IMR-90 (cell line): ENCODE data around the gene ACSF2. TPM values are rescaled to one million over a fixed set of nuclear protein-coding genes. Genes with fewer than 3 reads are reported as not detected.

Experiments used
- ATAC-seq: fragments of 200-7000 bp; cut with Tn5 transposase; 2 replicates; pipeline ENCODE4 v1.9.1; 2020; ENCODE audit warnings: low read depth, mild to moderate bottlenecking, moderate library complexity
- BruUV-seq: library from RNA; stranded (reverse); fragments of 400-500 nt; replicated peaks from 2 replicates; lab custom pipeline; 2021; lab: Mats Ljungman, UMichigan
- CTCF ChIA-PET: fragments of 300-600 bp; formaldehyde crosslinking; extraction: SDS; loops from one replicate; lab custom pipeline; 2021; ENCODE audit warnings: antibody characterized with exemption; lab: Yijun Ruan, JAX
- POLR2A ChIA-PET: fragments of 300-600 bp; sonication (Branson Sonifier 250); formaldehyde crosslinking; loops from one replicate; lab custom pipeline; 2022; ENCODE audit warnings: antibody characterized with exemption; ENCODE audit not compliant: unreplicated experiment; lab: Charles Lee
- DNase-seq: peaks from one replicate; pipeline ENCODE4 v3.0.0; 2013
- H2AFZ ChIP-seq: replicated peaks from 2 replicates; pipeline ENCODE3; 2013; ENCODE audit warnings: low read length, mild to moderate bottlenecking; ENCODE audit not compliant: poor library complexity
- H2AK5ac ChIP-seq: 2 replicates; pipeline ENCODE4 v1.6.1; 2013; ENCODE audit warnings: low read depth, low read length, inconsistent platforms
- H2AK9ac ChIP-seq: replicated peaks from 2 replicates; pipeline ENCODE3; 2013; ENCODE audit warnings: mild to moderate bottlenecking, low read depth, low read length, moderate library complexity; ENCODE audit not compliant: poor library complexity
- H2BK120ac ChIP-seq: 2 replicates; pipeline ENCODE4 v1.6.1; 2013; ENCODE audit warnings: low read depth, low read length, inconsistent platforms
- H2BK15ac ChIP-seq: 3 replicates; pipeline ENCODE4 v1.6.1; 2013; ENCODE audit warnings: low read depth, low read length, inconsistent platforms
- H2BK20ac ChIP-seq: 2 replicates; pipeline ENCODE4 v1.6.1; 2013; ENCODE audit warnings: low read depth, mild to moderate bottlenecking, inconsistent platforms, low read length, moderate library complexity
- H2BK5ac ChIP-seq: 2 replicates; pipeline ENCODE4 v1.6.1; 2013; ENCODE audit warnings: mild to moderate bottlenecking, low read depth, low read length, inconsistent platforms; ENCODE audit not compliant: poor library complexity, severe bottlenecking
- H3K14ac ChIP-seq: replicated peaks from 2 replicates; pipeline ENCODE4 v1.6.1; 2013; ENCODE audit warnings: low read depth, low read length, inconsistent platforms
- H3K18ac ChIP-seq: 2 replicates; pipeline ENCODE4 v1.6.1; 2013; ENCODE audit warnings: low read depth, low read length, control low read depth
- H3K23ac ChIP-seq: 2 replicates; pipeline ENCODE4 v1.6.1; 2013; ENCODE audit warnings: low read depth, low read length, inconsistent platforms
- H3K27ac ChIP-seq: 2 replicates; pipeline ENCODE4 v1.5.1; 2013; ENCODE audit warnings: mild to moderate bottlenecking, control low read depth, low read length; ENCODE audit not compliant: insufficient read depth
- H3K27me3 ChIP-seq: 2 replicates; pipeline ENCODE4 v1.6.1; 2013; ENCODE audit warnings: low read length; ENCODE audit not compliant: control insufficient read depth, insufficient read depth
- H3K36me3 ChIP-seq: 2 replicates; pipeline ENCODE4 v1.6.1; 2013; ENCODE audit warnings: low read length, mixed read lengths; ENCODE audit not compliant: control insufficient read depth, insufficient read depth
- H3K4ac ChIP-seq: 2 replicates; pipeline ENCODE4 v1.6.1; 2013; ENCODE audit warnings: low read depth, low read length, inconsistent platforms
- H3K4me1 ChIP-seq: 2 replicates; pipeline ENCODE4 v1.6.1; 2013; ENCODE audit warnings: low read length, mixed read lengths; ENCODE audit not compliant: control insufficient read depth, insufficient read depth
- H3K4me2 ChIP-seq: 2 replicates; pipeline ENCODE4 v1.6.1; 2013; ENCODE audit warnings: low read depth, mild to moderate bottlenecking, control low read depth, low read length, moderate library complexity
- H3K4me3 ChIP-seq: 2 replicates; pipeline ENCODE4 v1.5.1; 2013; ENCODE audit warnings: low read depth, mild to moderate bottlenecking, control low read depth, low read length, moderate library complexity; ENCODE audit not compliant: insufficient read depth
- H3K56ac ChIP-seq: 2 replicates; pipeline ENCODE4 v1.6.1; 2013; ENCODE audit warnings: low read length, inconsistent platforms; ENCODE audit not compliant: insufficient read depth; ENCODE audit errors: extremely low read depth
- H3K79me1 ChIP-seq, 2 experiments: 2 replicates each; pipeline ENCODE4 v1.6.1; 2013; ENCODE audit warnings: low read length in 2 of 2, inconsistent platforms in 1 of 2, low read depth in 1 of 2
- H3K9ac ChIP-seq: 2 replicates; pipeline ENCODE4 v1.6.1; 2013; ENCODE audit warnings: low read depth, low read length, control low read depth
- H3K9me1 ChIP-seq: 2 replicates; pipeline ENCODE4 v1.6.1; 2013; ENCODE audit warnings: low read length, inconsistent platforms; ENCODE audit not compliant: insufficient read depth
- H3K9me3 ChIP-seq: 2 replicates; pipeline ENCODE4 v1.6.1; 2013; ENCODE audit warnings: low read length; ENCODE audit not compliant: control insufficient read depth, insufficient read depth
- H4K20me1 ChIP-seq: 2 replicates; pipeline ENCODE4 v1.6.1; 2013; ENCODE audit warnings: low read length, inconsistent platforms; ENCODE audit not compliant: insufficient read depth
- H4K5ac ChIP-seq: 2 replicates; pipeline ENCODE4 v1.6.1; 2013; ENCODE audit warnings: mild to moderate bottlenecking, low read depth, low read length, control low read depth
- H4K8ac ChIP-seq, 2 experiments: 2 replicates each; pipeline ENCODE4 v1.6.1; 2013; ENCODE audit warnings: low read depth in 2 of 2, low read length in 2 of 2, control low read depth in 1 of 2, inconsistent platforms in 1 of 2
- H4K91ac ChIP-seq: 2 replicates; pipeline ENCODE4 v1.6.1; 2013; ENCODE audit warnings: low read depth, low read length, inconsistent platforms; ENCODE audit not compliant: insufficient read depth
- BHLHE40 ChIP-seq: fragments of 150-350 bp; IDR thresholded peaks from 2 replicates; pipeline ENCODE4 v1.6.1; 2016; ENCODE audit warnings: mild to moderate bottlenecking, low read depth, low read length
- CEBPB ChIP-seq: IDR thresholded peaks from 2 replicates; pipeline ENCODE4 v1.6.1; 2012; ENCODE audit warnings: low read depth, low read length, improper control_type of control experiment
- ELK1 ChIP-seq: fragments of 150-350 bp; IDR thresholded peaks from 2 replicates; pipeline ENCODE4 v1.6.1; 2016; ENCODE audit warnings: low read depth, mild to moderate bottlenecking, low read length, moderate library complexity, borderline replicate concordance
- FOS ChIP-seq: fragments of 150-350 bp; IDR thresholded peaks from 2 replicates; pipeline ENCODE4 v1.6.1; 2016; ENCODE audit warnings: low read depth, low read length
- MXI1 ChIP-seq: IDR thresholded peaks from 2 replicates; pipeline ENCODE4 v1.6.1; 2012; ENCODE audit warnings: low read depth, mild to moderate bottlenecking, low read length, moderate library complexity, borderline replicate concordance
- NFE2L2 ChIP-seq: fragments of 150-350 bp; IDR thresholded peaks from 2 replicates; pipeline ENCODE4 v1.6.1; 2016; ENCODE audit warnings: low read depth, mild to moderate bottlenecking, low read length
- POLR2A ChIP-seq: IDR thresholded peaks from 2 replicates; pipeline ENCODE4 v1.6.1; 2012; ENCODE audit warnings: mild to moderate bottlenecking, low read depth, low read length
- USF2 ChIP-seq: fragments of 150-350 bp; IDR thresholded peaks from 2 replicates; pipeline ENCODE4 v1.6.1; 2017; ENCODE audit warnings: mild to moderate bottlenecking, antibody characterized with exemption, low read length, low read depth
- WGBS, 2 experiments: methylation state at CpG; one replicate each; pipeline versions ENCODE4 v1.1.5 to v1.1.7; 2013; ENCODE audit warnings: missing lambda C conversion rate in 2 of 2; ENCODE audit not compliant: insufficient read length in 1 of 2; ENCODE audit errors: extremely low coverage in 2 of 2; 5-methylcytosine and 5-hydroxymethylcytosine counted together
- dilution Hi-C: fragments of 300-500 bp; cut with HindIII; formaldehyde crosslinking; loops from one replicate; pipeline ENCODE4 v1.14.3; 2018; ENCODE audit warnings: low sequenced_read_pairs; ENCODE audit not compliant: unreplicated experiment
- in situ Hi-C: fragments of 300-500 bp; cut with MboI; formaldehyde crosslinking; loops from 3 replicates; pipeline ENCODE4 v1.14.3; 2019; ENCODE audit warnings: low sequenced_read_pairs, inconsistent platforms, mixed read lengths
- intact Hi-C: fragments of 100-400 bp; cut with micrococcal nuclease; formaldehyde crosslinking; loops from 2 replicates; pipeline ENCODE4 v1.10.0; 2022
- polyA plus RNA-seq, 3 experiments: library from polyadenylated mRNA; depleted of rRNA; stranded (reverse); fragments of >200 nt; gene quantifications; 2 replicates each; pipeline ENCODE4 v1.2.3, GENCODE V29; 2012; ENCODE audit warnings: low replicate concordance in 1 of 3
- total RNA-seq: library from RNA; depleted of rRNA; stranded (reverse); fragments of >200 nt; gene quantifications from 2 replicates; pipeline ENCODE4 v1.2.3, GENCODE V29; 2012

Gene ACSF2
- total and polyA plus RNA-seq, 2 of the 4 experiments (the other 2 are of a cell fraction): 18.5 to 27.2 TPM

DNA sequence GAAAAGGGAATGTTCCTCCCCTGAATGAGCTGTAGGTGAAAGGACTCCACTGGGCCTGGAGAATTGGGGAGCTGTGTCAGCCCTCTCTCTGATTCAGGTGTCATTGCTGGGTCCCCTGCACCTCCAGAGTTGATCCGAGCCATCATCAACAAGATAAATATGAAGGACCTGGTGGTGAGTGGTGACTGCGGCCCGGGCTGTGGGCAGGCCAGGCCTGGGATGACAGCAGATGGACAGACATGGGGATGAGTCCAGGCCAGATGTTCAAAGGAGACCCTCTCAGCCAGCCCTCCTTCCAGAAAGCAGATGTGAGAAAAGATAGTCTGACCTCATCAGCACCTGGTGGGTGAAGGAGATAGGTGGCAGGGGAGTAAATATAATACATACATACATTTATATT is 38.1 kb downstream of the ACSF2 start:
- Histone ChIP-seq H2AK5ac (no peak overlapping the region), H3K27me3 (peaks cover 21% of the 10 kb centered on the region), H3K4ac (no peak overlapping the region), H3K36me3 (peaks cover 1% of the 10 kb centered on the region; the same call in 1 of the 2 replicates), H2AFZ (no peak overlapping the region), H3K9me3 (no peaks in the 10 kb centered on the region), H3K27ac (no peak overlapping the region), H3K56ac (no peak overlapping the region), H3K4me1 (peaks cover 2% of the 10 kb centered on the region), H3K9me1 (0 out of 2 replicates have a peak, but pooled peaks cover 3% of the 10 kb centered on the region), H3K79me1 (no peaks in the 10 kb centered on the region), H2BK5ac (no peak overlapping the region), H3K4me2 (no peak overlapping the region), H2BK120ac (no peak overlapping the region), H4K8ac (no peak overlapping the region), H3K23ac (no peak overlapping the region), H4K5ac (no peak overlapping the region), H2BK20ac (no peak overlapping the region), H3K9ac (no peak overlapping the region), H3K18ac (no peak overlapping the region), H3K14ac (no peak overlapping the region), H3K4me3 (no peak overlapping the region), H2AK9ac (no peak overlapping the region), H4K91ac (no peak overlapping the region), H4K20me1 (peaks cover 1% of the 10 kb centered on the region; the same call in 1 of the 2 replicates), H2BK15ac (no peak overlapping the region)
- intact Hi-C loops (no loop called here), in situ Hi-C loops (no loop called here), dilution Hi-C loops (no loop called here)
- no TSS peak for BruUV-seq
- CTCF ChIA-PET: no interaction called here
- ATAC-seq (no peak), DNase-seq (no peak)
- POLR2A ChIA-PET: no interaction called here
- WGBS, 2 experiments: no CpG with 5 or more reads among the region's 3 CpGs
- no peak for TF ChIP-seq NFE2L2
- TF ChIP-seq BHLHE40: no peak
- no peak for TF ChIP-seq POLR2A
- no peak for TF ChIP-seq MXI1
- no peak for TF ChIP-seq FOS
- no peak for TF ChIP-seq USF2
- TF ChIP-seq ELK1: no peak
- TF ChIP-seq CEBPB: no peak
